DND-41 (cell line): ENCODE measurements around the gene ARFGEF3.

ENCODE experiments used
- CTCF ChIP-seq: IDR thresholded peaks from 2 replicates; pipeline ENCODE4 v1.5.1; 2012; ENCODE audit warnings: borderline replicate concordance, low read length, moderate library complexity, mild to moderate bottlenecking; ENCODE audit not compliant: poor library complexity, severe bottlenecking; ENCODE audit errors: extremely low read depth
- EZH2 ChIP-seq: IDR thresholded peaks from 3 replicates; pipeline ENCODE4 v1.6.1; 2012; ENCODE audit warnings: borderline replicate concordance, low read depth, mild to moderate bottlenecking, moderate library complexity, low read length, inconsistent platforms; ENCODE audit not compliant: severe bottlenecking

- TF ChIP-seq CTCF (no peak), EZH2 (no peak)
These were observed 169.7 kb downstream of the ARFGEF3 start for GRCh38 chr6:138331444-138331843.
